IMR-90 (cell line): Measurements from ENCODE around the gene HEBP1. TPM values are rescaled to one million over a fixed set of nuclear protein-coding genes. Genes with fewer than 3 reads are reported as not detected.
A peak's percentile ranks its signal among the peaks of the same experiment; 100 is the strongest.

Experiments used
- ATAC-seq: fragments of 200-7000 bp; cut with Tn5 transposase; 2 replicates; pipeline ENCODE4 v1.9.1; 2020; ENCODE audit warnings: low read depth, mild to moderate bottlenecking, moderate library complexity
- BruUV-seq: library from RNA; stranded (reverse); fragments of 400-500 nt; replicated peaks from 2 replicates; lab custom pipeline; 2021; lab: Mats Ljungman, UMichigan
- CTCF ChIA-PET: fragments of 300-600 bp; formaldehyde crosslinking; extraction: SDS; loops from one replicate; lab custom pipeline; 2021; ENCODE audit warnings: antibody characterized with exemption; lab: Yijun Ruan, JAX
- POLR2A ChIA-PET: fragments of 300-600 bp; sonication (Branson Sonifier 250); formaldehyde crosslinking; loops from one replicate; lab custom pipeline; 2022; ENCODE audit warnings: antibody characterized with exemption; ENCODE audit not compliant: unreplicated experiment; lab: Charles Lee
- DNase-seq: peaks from one replicate; pipeline ENCODE4 v3.0.0; 2013
- H2AFZ ChIP-seq: replicated peaks from 2 replicates; pipeline ENCODE3; 2013; ENCODE audit warnings: low read length, mild to moderate bottlenecking; ENCODE audit not compliant: poor library complexity
- H2AK5ac ChIP-seq: 2 replicates; pipeline ENCODE4 v1.6.1; 2013; ENCODE audit warnings: low read depth, low read length, inconsistent platforms
- H2AK9ac ChIP-seq: replicated peaks from 2 replicates; pipeline ENCODE3; 2013; ENCODE audit warnings: mild to moderate bottlenecking, low read depth, low read length, moderate library complexity; ENCODE audit not compliant: poor library complexity
- H2BK120ac ChIP-seq: 2 replicates; pipeline ENCODE4 v1.6.1; 2013; ENCODE audit warnings: low read depth, low read length, inconsistent platforms
- H2BK15ac ChIP-seq: 3 replicates; pipeline ENCODE4 v1.6.1; 2013; ENCODE audit warnings: low read depth, low read length, inconsistent platforms
- H2BK20ac ChIP-seq: 2 replicates; pipeline ENCODE4 v1.6.1; 2013; ENCODE audit warnings: low read depth, mild to moderate bottlenecking, inconsistent platforms, low read length, moderate library complexity
- H2BK5ac ChIP-seq: 2 replicates; pipeline ENCODE4 v1.6.1; 2013; ENCODE audit warnings: mild to moderate bottlenecking, low read depth, low read length, inconsistent platforms; ENCODE audit not compliant: poor library complexity, severe bottlenecking
- H3K14ac ChIP-seq: replicated peaks from 2 replicates; pipeline ENCODE4 v1.6.1; 2013; ENCODE audit warnings: low read depth, low read length, inconsistent platforms
- H3K18ac ChIP-seq: 2 replicates; pipeline ENCODE4 v1.6.1; 2013; ENCODE audit warnings: low read depth, low read length, control low read depth
- H3K23ac ChIP-seq: 2 replicates; pipeline ENCODE4 v1.6.1; 2013; ENCODE audit warnings: low read depth, low read length, inconsistent platforms
- H3K27ac ChIP-seq: 2 replicates; pipeline ENCODE4 v1.5.1; 2013; ENCODE audit warnings: mild to moderate bottlenecking, control low read depth, low read length; ENCODE audit not compliant: insufficient read depth
- H3K27me3 ChIP-seq: 2 replicates; pipeline ENCODE4 v1.6.1; 2013; ENCODE audit warnings: low read length; ENCODE audit not compliant: control insufficient read depth, insufficient read depth
- H3K36me3 ChIP-seq: 2 replicates; pipeline ENCODE4 v1.6.1; 2013; ENCODE audit warnings: low read length, mixed read lengths; ENCODE audit not compliant: control insufficient read depth, insufficient read depth
- H3K4ac ChIP-seq: 2 replicates; pipeline ENCODE4 v1.6.1; 2013; ENCODE audit warnings: low read depth, low read length, inconsistent platforms
- H3K4me1 ChIP-seq: 2 replicates; pipeline ENCODE4 v1.6.1; 2013; ENCODE audit warnings: low read length, mixed read lengths; ENCODE audit not compliant: control insufficient read depth, insufficient read depth
- H3K4me2 ChIP-seq: 2 replicates; pipeline ENCODE4 v1.6.1; 2013; ENCODE audit warnings: low read depth, mild to moderate bottlenecking, control low read depth, low read length, moderate library complexity
- H3K4me3 ChIP-seq: 2 replicates; pipeline ENCODE4 v1.5.1; 2013; ENCODE audit warnings: low read depth, mild to moderate bottlenecking, control low read depth, low read length, moderate library complexity; ENCODE audit not compliant: insufficient read depth
- H3K56ac ChIP-seq: 2 replicates; pipeline ENCODE4 v1.6.1; 2013; ENCODE audit warnings: low read length, inconsistent platforms; ENCODE audit not compliant: insufficient read depth; ENCODE audit errors: extremely low read depth
- H3K79me1 ChIP-seq, 2 experiments: 2 replicates each; pipeline ENCODE4 v1.6.1; 2013; ENCODE audit warnings: low read length in 2 of 2, inconsistent platforms in 1 of 2, low read depth in 1 of 2
- H3K9ac ChIP-seq: 2 replicates; pipeline ENCODE4 v1.6.1; 2013; ENCODE audit warnings: low read depth, low read length, control low read depth
- H3K9me1 ChIP-seq: 2 replicates; pipeline ENCODE4 v1.6.1; 2013; ENCODE audit warnings: low read length, inconsistent platforms; ENCODE audit not compliant: insufficient read depth
- H3K9me3 ChIP-seq: 2 replicates; pipeline ENCODE4 v1.6.1; 2013; ENCODE audit warnings: low read length; ENCODE audit not compliant: control insufficient read depth, insufficient read depth
- H4K20me1 ChIP-seq: 2 replicates; pipeline ENCODE4 v1.6.1; 2013; ENCODE audit warnings: low read length, inconsistent platforms; ENCODE audit not compliant: insufficient read depth
- H4K5ac ChIP-seq: 2 replicates; pipeline ENCODE4 v1.6.1; 2013; ENCODE audit warnings: mild to moderate bottlenecking, low read depth, low read length, control low read depth
- H4K8ac ChIP-seq, 2 experiments: 2 replicates each; pipeline ENCODE4 v1.6.1; 2013; ENCODE audit warnings: low read depth in 2 of 2, low read length in 2 of 2, control low read depth in 1 of 2, inconsistent platforms in 1 of 2
- H4K91ac ChIP-seq: 2 replicates; pipeline ENCODE4 v1.6.1; 2013; ENCODE audit warnings: low read depth, low read length, inconsistent platforms; ENCODE audit not compliant: insufficient read depth
- NFE2L2 ChIP-seq: fragments of 150-350 bp; IDR thresholded peaks from 2 replicates; pipeline ENCODE4 v1.6.1; 2016; ENCODE audit warnings: low read depth, mild to moderate bottlenecking, low read length
- POLR2A ChIP-seq: IDR thresholded peaks from 2 replicates; pipeline ENCODE4 v1.6.1; 2012; ENCODE audit warnings: mild to moderate bottlenecking, low read depth, low read length
- RAD21 ChIP-seq: IDR thresholded peaks from 2 replicates; pipeline ENCODE4 v1.6.1; 2012; ENCODE audit warnings: low read length, improper control_type of control experiment
- SMC3 ChIP-seq: fragments of 150-350 bp; IDR thresholded peaks from 2 replicates; pipeline ENCODE4 v1.6.1; 2016; ENCODE audit warnings: low read depth, mild to moderate bottlenecking, antibody characterized with exemption, low read length, moderate library complexity
- WGBS, 2 experiments: methylation state at CpG; one replicate each; pipeline versions ENCODE4 v1.1.5 to v1.1.7; 2013; ENCODE audit warnings: missing lambda C conversion rate in 2 of 2; ENCODE audit not compliant: insufficient read length in 1 of 2; ENCODE audit errors: extremely low coverage in 2 of 2; 5-methylcytosine and 5-hydroxymethylcytosine counted together
- dilution Hi-C: fragments of 300-500 bp; cut with HindIII; formaldehyde crosslinking; loops from one replicate; pipeline ENCODE4 v1.14.3; 2018; ENCODE audit warnings: low sequenced_read_pairs; ENCODE audit not compliant: unreplicated experiment
- in situ Hi-C: fragments of 300-500 bp; cut with MboI; formaldehyde crosslinking; loops from 3 replicates; pipeline ENCODE4 v1.14.3; 2019; ENCODE audit warnings: low sequenced_read_pairs, inconsistent platforms, mixed read lengths
- intact Hi-C: fragments of 100-400 bp; cut with micrococcal nuclease; formaldehyde crosslinking; loops from 2 replicates; pipeline ENCODE4 v1.10.0; 2022
- polyA plus RNA-seq, 3 experiments: library from polyadenylated mRNA; depleted of rRNA; stranded (reverse); fragments of >200 nt; gene quantifications; 2 replicates each; pipeline ENCODE4 v1.2.3, GENCODE V29; 2012; ENCODE audit warnings: low replicate concordance in 1 of 3
- total RNA-seq: library from RNA; depleted of rRNA; stranded (reverse); fragments of >200 nt; gene quantifications from 2 replicates; pipeline ENCODE4 v1.2.3, GENCODE V29; 2012
- TF ChIP-seq, protein P1 (sequence below): fragments of 150-350 bp; IDR thresholded peaks from 2 replicates; pipeline ENCODE4 v1.6.1; 2016; ENCODE audit warnings: low read depth, mild to moderate bottlenecking, low read length, moderate library complexity, borderline replicate concordance
- TF ChIP-seq, protein P2 (sequence below): conservative IDR thresholded peaks from 2 replicates; pipeline ENCODE4 v1.5.1; 2012; ENCODE audit warnings: mild to moderate bottlenecking, low read depth, low read length, improper control_type of control experiment
- TF ChIP-seq, protein P3 (sequence below): fragments of 150-350 bp; IDR thresholded peaks from 2 replicates; pipeline ENCODE4 v1.6.1; 2017; ENCODE audit warnings: mild to moderate bottlenecking, antibody characterized with exemption, low read length, low read depth

The HEBP1 gene
- total and polyA plus RNA-seq, 2 of the 4 experiments (the other 2 are of a cell fraction), result 18.8 to 49.2 TPM

DNA sequence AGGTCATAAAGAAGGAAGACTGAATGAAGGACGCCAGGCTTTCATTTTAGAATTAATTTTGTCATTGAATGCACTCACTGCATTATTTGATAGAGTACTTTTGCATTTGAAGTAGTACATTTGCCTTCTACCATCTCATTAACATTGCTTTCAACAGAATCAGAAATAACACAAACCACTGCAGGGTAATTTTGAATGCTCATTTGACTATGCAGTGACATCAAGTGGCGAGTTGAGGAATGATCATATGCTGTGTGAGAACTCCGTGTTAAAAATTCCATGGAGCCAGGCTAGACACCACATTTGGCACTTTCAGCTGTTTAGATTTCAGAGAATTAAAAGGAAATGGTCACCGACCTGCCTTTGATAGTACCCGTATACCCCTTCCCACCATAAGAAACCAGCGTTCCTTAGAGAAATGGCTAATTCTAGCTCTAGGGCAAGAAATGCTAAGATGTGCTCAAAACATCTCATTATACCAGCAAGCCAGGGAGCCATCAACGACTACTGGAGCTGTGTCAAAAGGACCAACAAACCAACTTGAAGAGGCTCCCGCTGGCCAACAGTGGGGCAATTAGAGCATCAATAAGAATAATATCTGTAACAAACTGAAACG, 16.5 kb downstream of the HEBP1 start:
- Histone ChIP-seq H4K20me1 (peaks cover 9% of the 10 kb centered on the region), H3K36me3 (peaks cover 26% of the 10 kb centered on the region), H3K9me3 (no peaks in the 10 kb centered on the region), H2AFZ (no peak overlapping the region), H4K91ac (peak overlapping the region; percentile 32; the same call in 1 of the 2 replicates), H3K56ac (0 out of 2 replicates have a peak overlapping the region, but pooled peaks have one; percentile 13), H3K4ac (no peak overlapping the region; the same call in 1 of the 2 replicates), H3K4me1 (peaks cover 20% of the 10 kb centered on the region), H2BK5ac (no peak overlapping the region), H3K4me2 (no peak overlapping the region), H2AK5ac (no peak overlapping the region), H3K14ac (no peak overlapping the region), H3K18ac (no peak overlapping the region), H2BK20ac (no peak overlapping the region), H2BK15ac (0 out of 3 replicates have a peak overlapping the region, but pooled peaks have one; percentile 37), H3K4me3 (no peak overlapping the region), H4K5ac (no peak overlapping the region), H3K23ac (no peak overlapping the region), H2AK9ac (no peak overlapping the region), H3K27ac (no peak overlapping the region), H3K9me1 (peaks cover 14% of the 10 kb centered on the region), H4K8ac (peak overlapping the region in 1 of 2 experiments; percentile 19; a peak in 1 of 4 replicates), H3K79me1 (peaks cover 21 to 44% of the 10 kb centered on the region in 2 experiments), H3K27me3 (no peaks in the 10 kb centered on the region), H3K9ac (no peak overlapping the region; the same call in 1 of the 2 replicates), H2BK120ac (no peak overlapping the region)
- TF ChIP-seq NFE2L2 (no peak), SMC3 (peak; percentile 85), POLR2A (no peak), RAD21 (peak; percentile 88)
- TF ChIP-seq, protein P1, sequence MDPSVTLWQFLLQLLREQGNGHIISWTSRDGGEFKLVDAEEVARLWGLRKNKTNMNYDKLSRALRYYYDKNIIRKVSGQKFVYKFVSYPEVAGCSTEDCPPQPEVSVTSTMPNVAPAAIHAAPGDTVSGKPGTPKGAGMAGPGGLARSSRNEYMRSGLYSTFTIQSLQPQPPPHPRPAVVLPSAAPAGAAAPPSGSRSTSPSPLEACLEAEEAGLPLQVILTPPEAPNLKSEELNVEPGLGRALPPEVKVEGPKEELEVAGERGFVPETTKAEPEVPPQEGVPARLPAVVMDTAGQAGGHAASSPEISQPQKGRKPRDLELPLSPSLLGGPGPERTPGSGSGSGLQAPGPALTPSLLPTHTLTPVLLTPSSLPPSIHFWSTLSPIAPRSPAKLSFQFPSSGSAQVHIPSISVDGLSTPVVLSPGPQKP, result no peak
- TF ChIP-seq, protein P2, sequence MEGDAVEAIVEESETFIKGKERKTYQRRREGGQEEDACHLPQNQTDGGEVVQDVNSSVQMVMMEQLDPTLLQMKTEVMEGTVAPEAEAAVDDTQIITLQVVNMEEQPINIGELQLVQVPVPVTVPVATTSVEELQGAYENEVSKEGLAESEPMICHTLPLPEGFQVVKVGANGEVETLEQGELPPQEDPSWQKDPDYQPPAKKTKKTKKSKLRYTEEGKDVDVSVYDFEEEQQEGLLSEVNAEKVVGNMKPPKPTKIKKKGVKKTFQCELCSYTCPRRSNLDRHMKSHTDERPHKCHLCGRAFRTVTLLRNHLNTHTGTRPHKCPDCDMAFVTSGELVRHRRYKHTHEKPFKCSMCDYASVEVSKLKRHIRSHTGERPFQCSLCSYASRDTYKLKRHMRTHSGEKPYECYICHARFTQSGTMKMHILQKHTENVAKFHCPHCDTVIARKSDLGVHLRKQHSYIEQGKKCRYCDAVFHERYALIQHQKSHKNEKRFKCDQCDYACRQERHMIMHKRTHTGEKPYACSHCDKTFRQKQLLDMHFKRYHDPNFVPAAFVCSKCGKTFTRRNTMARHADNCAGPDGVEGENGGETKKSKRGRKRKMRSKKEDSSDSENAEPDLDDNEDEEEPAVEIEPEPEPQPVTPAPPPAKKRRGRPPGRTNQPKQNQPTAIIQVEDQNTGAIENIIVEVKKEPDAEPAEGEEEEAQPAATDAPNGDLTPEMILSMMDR, result peak; percentile 79
- TF ChIP-seq, protein P3, sequence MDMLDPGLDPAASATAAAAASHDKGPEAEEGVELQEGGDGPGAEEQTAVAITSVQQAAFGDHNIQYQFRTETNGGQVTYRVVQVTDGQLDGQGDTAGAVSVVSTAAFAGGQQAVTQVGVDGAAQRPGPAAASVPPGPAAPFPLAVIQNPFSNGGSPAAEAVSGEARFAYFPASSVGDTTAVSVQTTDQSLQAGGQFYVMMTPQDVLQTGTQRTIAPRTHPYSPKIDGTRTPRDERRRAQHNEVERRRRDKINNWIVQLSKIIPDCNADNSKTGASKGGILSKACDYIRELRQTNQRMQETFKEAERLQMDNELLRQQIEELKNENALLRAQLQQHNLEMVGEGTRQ, result no peak
- ChIA-PET CTCF (interaction anchor here (0.8 to 1.7 kb wide), 4 partner anchors 65 to 194 kb away, joined by 3 to 5 read pairs (median 4); no protein-coding TSS in a partner anchor), POLR2A (no interaction called here)
- peak; percentile 69 for DNase-seq
- BruUV-seq, result no TSS peak
- dilution Hi-C loops (no loop called here), in situ Hi-C loops (loop anchor here (5.0 to 10.0 kb wide), 3 partner anchors 66 to 189 kb away; no protein-coding TSS in a partner anchor), intact Hi-C loops (loop anchor here (1.0 kb wide), 3 partner anchors 67 to 195 kb away; no protein-coding TSS in a partner anchor)
- WGBS, 2 experiments, result 0% methylated on average over 1 of the region's 9 CpGs; no CpG with 5 or more reads in 1 of the 2 experiments
- peak; percentile 46 for ATAC-seq
